ENCODE results near the gene SLC15A4. TPM values are rescaled to one million over a fixed set of nuclear protein-coding genes. Genes with fewer than 3 reads are reported as not detected.

Gene SLC15A4
- polyA plus RNA-seq, 2 of the 4 experiments (the other 2 are of a cell fraction), result 21.6 to 40.0 TPM

DNA sequence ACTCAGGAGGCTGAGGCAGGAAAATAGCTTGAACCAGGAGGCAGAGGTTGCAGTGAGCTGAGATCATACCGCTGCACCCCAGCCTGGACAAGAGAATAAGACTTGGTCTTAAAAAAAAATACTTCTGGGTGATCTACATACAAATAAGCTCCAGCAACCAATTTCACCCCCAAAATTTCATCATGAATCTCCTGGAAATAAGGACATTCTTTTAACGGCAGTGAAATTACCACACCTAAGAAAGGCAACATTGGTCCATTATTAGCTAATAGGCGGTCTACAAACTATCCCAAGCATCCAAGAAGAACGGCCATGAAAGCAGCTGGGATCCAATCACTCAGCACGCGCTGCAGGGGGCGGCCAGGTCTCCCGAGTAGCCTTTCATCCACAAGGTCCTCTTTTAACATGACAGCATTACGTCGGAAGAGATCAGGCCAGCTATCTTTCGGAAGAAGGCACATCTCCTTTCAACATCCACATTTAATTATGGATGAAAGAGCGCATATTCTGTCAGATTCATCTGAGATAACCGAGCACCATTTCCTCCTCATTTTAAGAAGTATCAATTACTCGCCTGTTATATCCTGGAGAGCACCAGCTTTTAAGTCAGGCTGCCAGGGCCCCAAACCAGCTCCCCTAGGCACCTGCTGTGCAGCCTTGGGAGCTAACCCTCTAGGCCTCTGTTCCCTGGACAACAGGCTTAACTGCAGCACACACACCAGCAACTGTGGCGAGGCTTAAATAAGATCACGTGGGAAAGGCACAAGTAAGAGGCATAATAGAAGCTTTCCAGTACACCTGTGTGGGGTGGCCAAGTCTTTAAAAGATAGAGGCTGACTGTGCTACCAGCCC is 4.2 kb downstream of the SLC15A4 start:
- peaks cover 18% of the 10 kb centered on the region for H3K4me1 ChIP-seq
- no peak overlapping the region for H3K4me2 ChIP-seq
- FAIRE-seq (no peak), DNase-seq (ENCODE audit: low read depth in 1 of 2, low spot score in 1 of 2) (no peak), ATAC-seq (no peak)
- ChIA-PET POLR2A (no interaction called here), CTCF (interaction anchor here (1.3 kb wide), 1 partner anchor 21 kb away, joined by 3 read pairs; no protein-coding TSS in a partner anchor)
- WGBS (ENCODE audit: missing lambda C conversion rate), result 93% methylated on average over 16 of the region's 16 CpGs
- TF ChIP-seq, protein P1, sequence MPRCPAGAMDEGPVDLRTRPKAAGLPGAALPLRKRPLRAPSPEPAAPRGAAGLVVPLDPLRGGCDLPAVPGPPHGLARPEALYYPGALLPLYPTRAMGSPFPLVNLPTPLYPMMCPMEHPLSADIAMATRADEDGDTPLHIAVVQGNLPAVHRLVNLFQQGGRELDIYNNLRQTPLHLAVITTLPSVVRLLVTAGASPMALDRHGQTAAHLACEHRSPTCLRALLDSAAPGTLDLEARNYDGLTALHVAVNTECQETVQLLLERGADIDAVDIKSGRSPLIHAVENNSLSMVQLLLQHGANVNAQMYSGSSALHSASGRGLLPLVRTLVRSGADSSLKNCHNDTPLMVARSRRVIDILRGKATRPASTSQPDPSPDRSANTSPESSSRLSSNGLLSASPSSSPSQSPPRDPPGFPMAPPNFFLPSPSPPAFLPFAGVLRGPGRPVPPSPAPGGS (IDR thresholded peaks at IDR 0.05), result no peak
- no peak for TF ChIP-seq JUNB (IDR thresholded peaks at IDR 0.05)
- TF ChIP-seq ZNF302 (CRISPR knock-in tag; IDR thresholded peaks at IDR 0.05), result no peak
- TF ChIP-seq, protein P2, sequence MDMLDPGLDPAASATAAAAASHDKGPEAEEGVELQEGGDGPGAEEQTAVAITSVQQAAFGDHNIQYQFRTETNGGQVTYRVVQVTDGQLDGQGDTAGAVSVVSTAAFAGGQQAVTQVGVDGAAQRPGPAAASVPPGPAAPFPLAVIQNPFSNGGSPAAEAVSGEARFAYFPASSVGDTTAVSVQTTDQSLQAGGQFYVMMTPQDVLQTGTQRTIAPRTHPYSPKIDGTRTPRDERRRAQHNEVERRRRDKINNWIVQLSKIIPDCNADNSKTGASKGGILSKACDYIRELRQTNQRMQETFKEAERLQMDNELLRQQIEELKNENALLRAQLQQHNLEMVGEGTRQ (IDR thresholded peaks at IDR 0.05), result no peak
- TF ChIP-seq EP300 (IDR thresholded peaks at IDR 0.05), result no peak
- no peak for TF ChIP-seq HOXA7 (CRISPR knock-in tag; IDR thresholded peaks at IDR 0.05)
- no peak overlapping the region for H3K27ac ChIP-seq
- no peaks in the 10 kb centered on the region for H3K9me3 ChIP-seq
- H3K4me3 ChIP-seq, result no peak overlapping the region

DNA sequence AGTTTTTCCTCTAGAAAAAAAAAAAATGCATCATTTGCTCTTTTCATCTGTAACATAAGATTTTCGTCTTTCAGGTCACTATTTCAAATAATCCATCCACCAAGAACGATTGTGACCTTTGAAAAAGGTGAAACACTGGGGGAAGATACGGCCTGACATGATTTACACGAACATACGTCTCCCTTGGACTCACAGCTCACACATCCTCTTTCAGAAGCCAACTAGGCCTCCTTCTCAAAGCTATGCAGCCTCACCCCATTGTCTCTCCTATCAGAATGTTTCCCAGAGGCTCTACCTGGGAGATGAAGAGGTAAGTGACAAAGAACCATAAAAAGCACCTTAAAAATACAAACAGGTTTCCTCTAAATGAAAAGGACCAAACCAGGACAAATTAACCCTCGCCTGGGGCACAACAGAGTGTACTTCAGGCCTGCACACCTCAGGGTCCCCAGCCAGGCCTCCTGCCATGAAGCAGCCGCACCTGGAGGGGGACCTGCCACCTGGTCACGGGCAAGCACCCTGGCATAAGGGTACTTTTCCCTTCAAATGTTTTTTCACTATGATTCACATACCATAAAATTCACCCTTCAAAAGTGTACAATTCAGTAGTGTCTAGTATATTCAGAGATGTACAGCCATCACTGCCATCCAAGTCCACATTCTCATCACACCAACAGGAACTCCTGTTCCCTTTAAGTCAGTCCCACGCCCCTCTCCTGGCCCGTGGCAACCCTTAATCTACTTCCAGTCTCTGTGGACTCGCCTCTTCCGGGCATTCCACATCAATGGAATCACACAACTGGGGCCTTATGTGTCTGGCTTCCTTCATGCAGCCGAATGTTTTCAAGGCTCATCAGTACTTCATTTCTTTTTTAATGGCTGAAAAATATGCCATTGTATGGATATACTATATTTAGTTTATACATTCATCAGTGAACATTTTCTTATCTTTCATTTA is 5.4 kb downstream of the SLC15A4 start:
- ATAC-seq (peak in 1 of 2 experiments; percentile 34; a peak in 3 of 6 replicates), FAIRE-seq (no peak), DNase-seq (ENCODE audit: low read depth in 1 of 2, low spot score in 1 of 2) (peak in 1 of 2 experiments; percentile 26)
- H3K9me3 ChIP-seq, result no peaks in the 10 kb centered on the region
- H3K4me3 ChIP-seq, result no peak overlapping the region
- 77% methylated on average over 13 of the region's 13 CpGs for WGBS (ENCODE audit: missing lambda C conversion rate)
- no peak overlapping the region for H3K27ac ChIP-seq
- POLR2A ChIA-PET, result no interaction called here
- CTCF ChIA-PET, result no interaction called here
- H3K4me2 ChIP-seq, result no peak overlapping the region
- TF ChIP-seq FOSB (CRISPR knock-in tag; IDR thresholded peaks at IDR 0.05) (no peak), RAD21 (conservative IDR thresholded peaks at IDR 0.05 in 1 of 2, IDR thresholded peaks at IDR 0.05 in 1 of 2) (no peak), JUN (IDR thresholded peaks at IDR 0.05) (no peak), MAZ (IDR thresholded peaks at IDR 0.05; ENCODE audit: borderline replicate concordance, low read depth, low read length) (no peak), SREBF2 (IDR thresholded peaks at IDR 0.05) (no peak), ZNF302 (CRISPR knock-in tag; IDR thresholded peaks at IDR 0.05) (no peak), POLR2A (IDR thresholded peaks at IDR 0.05; ENCODE audit: low read length) (no peak), MAFK (IDR thresholded peaks at IDR 0.05; ENCODE audit: partially characterized antibody) (no peak), FOSL2 (IDR thresholded peaks at IDR 0.05) (no peak), FOSL2 (CRISPR knock-in tag; IDR thresholded peaks at IDR 0.05) (no peak), ZFP36 (IDR thresholded peaks at IDR 0.05; ENCODE audit: borderline replicate concordance, partially characterized antibody) (no peak)
- TF ChIP-seq, protein P3, sequence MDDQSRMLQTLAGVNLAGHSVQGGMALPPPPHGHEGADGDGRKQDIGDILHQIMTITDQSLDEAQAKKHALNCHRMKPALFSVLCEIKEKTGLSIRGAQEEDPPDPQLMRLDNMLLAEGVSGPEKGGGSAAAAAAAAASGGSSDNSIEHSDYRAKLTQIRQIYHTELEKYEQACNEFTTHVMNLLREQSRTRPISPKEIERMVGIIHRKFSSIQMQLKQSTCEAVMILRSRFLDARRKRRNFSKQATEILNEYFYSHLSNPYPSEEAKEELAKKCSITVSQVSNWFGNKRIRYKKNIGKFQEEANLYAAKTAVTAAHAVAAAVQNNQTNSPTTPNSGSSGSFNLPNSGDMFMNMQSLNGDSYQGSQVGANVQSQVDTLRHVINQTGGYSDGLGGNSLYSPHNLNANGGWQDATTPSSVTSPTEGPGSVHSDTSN (IDR thresholded peaks at IDR 0.05), result no peak
- peaks cover 17% of the 10 kb centered on the region for H3K4me1 ChIP-seq
